Tibial nerve (tissue), 4 donors: ENCODE results near the gene C16orf74. TPM values are rescaled to one million over a fixed set of nuclear protein-coding genes. Genes with fewer than 3 reads are reported as not detected.

Source experiments
- DNase-seq, 2 donors: peaks; one replicate each; pipeline ENCODE4 v3.0.0-alpha.2; 2019; ENCODE audit warnings: low spot score in 2 of 2
- H3K27ac ChIP-seq, 4 donors: fragments of 200-600 bp; sonication (generic) in 3 of 4; one replicate each; pipeline ENCODE4 v1.5.1; 2017 to 2019; ENCODE audit warnings: mild to moderate bottlenecking in 1 of 4
- H3K27me3 ChIP-seq, 2 donors: fragments of 200-600 bp; sonication (generic) in 1 of 2; one replicate each; pipeline versions ENCODE4 v1.5.1 to v1.6.0; 2017 to 2019
- H3K36me3 ChIP-seq, 3 donors: fragments of 200-600 bp; sonication (generic); one replicate each; pipeline ENCODE4 v1.5.1; 2018 to 2019
- H3K4me1 ChIP-seq, 4 donors: fragments of 200-600 bp; sonication (generic) in 3 of 4; one replicate each; pipeline ENCODE4 v1.5.1; 2017 to 2019
- H3K4me3 ChIP-seq, 4 donors: fragments of 200-600 bp; sonication (generic) in 3 of 4; one replicate each; pipeline ENCODE4 v1.5.1; 2017 to 2019; ENCODE audit warnings: mild to moderate bottlenecking in 1 of 4, moderate library complexity in 1 of 4
- H3K9me3 ChIP-seq, 4 donors: fragments of 200-600 bp; sonication (generic) in 3 of 4; one replicate each; pipeline ENCODE4 v1.5.1; 2017 to 2019
- CTCF ChIP-seq, 5 experiments: fragments of 200-600 bp in 3 of 5; fragments of 450-650 bp in 2 of 5; sonication (generic) in 3 of 5; IDR thresholded peaks; one replicate each; pipeline ENCODE4 v1.5.1; 2016 to 2019; ENCODE audit warnings: antibody characterized with exemption in 5 of 5, mild to moderate bottlenecking in 3 of 5, moderate library complexity in 2 of 5
- EP300 ChIP-seq, 2 donors: sonication (generic); formaldehyde crosslinking; IDR thresholded peaks; one replicate each; pipeline ENCODE4 v1.6.1; 2017; ENCODE audit warnings: antibody characterized with exemption in 2 of 2, mild to moderate bottlenecking in 1 of 2
- POLR2A ChIP-seq, 2 donors: fragments of 450-650 bp; IDR thresholded peaks; one replicate each; pipeline ENCODE4 v1.6.1; 2017; ENCODE audit warnings: antibody characterized with exemption in 2 of 2, mild to moderate bottlenecking in 2 of 2, moderate library complexity in 2 of 2
- WGBS, 2 donors: methylation state at CpG; one replicate each; pipeline ENCODE4 v1.1.5; 2018; 5-methylcytosine and 5-hydroxymethylcytosine counted together
- total RNA-seq, 4 donors: library from RNA; depleted of rRNA; stranded (reverse); fragments of >200 nt; gene quantifications; one replicate each; pipeline ENCODE4 v1.1.0, GENCODE V29; 2016

The C16orf74 gene
- 1 to 10 TPM in 2 of 4 donors, not detected in 2; 1.5 to 2.5 TPM for total RNA-seq

DNA sequence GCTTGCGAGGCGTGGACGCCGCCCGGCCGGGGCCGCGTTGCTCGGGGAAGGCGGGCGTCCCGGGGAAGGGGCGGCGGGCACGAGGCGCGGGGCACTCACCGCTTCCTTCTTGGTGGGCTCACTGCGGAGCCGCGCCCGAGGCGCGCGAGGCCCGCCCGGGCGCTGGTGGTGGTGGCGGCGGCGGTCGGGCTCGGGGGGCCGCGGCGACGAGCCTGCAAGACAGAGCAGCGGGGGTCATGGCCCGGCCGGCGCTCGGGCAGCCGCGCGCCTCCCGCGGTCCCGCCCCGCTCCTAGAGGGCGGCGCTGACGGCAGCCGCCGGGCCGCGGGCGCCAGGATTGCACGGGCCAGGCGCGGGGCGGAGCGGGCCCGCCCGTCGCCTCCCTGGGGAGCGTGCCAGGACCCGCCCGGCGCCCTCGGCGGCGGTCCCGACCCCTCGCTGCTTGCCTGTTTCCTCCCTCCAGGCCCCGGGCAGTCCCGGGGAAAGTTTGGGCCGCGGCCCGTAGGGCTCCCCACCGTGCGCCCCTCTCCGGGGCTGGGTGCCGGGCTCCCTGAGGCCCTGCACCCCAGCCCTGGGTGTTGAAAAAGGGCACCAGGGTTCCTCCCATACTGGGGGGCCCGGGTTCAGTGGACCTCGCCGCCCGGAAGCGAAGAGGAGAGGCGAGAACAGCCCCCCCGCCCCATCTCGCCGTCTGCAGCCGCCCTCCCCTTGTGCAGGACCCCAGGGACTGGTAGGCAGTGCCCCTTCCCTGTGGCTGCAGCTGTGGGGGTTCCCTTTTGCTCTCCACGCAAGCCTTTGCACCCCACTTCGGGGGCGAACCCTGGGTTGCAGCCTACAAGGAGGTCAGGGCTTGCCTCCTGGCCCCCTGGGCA lies at the start of gene C16orf74:
Gene C16orf74 (minus strand): TSS at position 270 of the 871 bp plus-strand sequence. CDS start 15,879 bp downstream, outside the sequence.
- peaks cover 0 to 27% of the 10 kb centered on the region in 2 donors for H3K27me3 ChIP-seq
- no peak for TF ChIP-seq EP300 (IDR thresholded peaks at IDR 0.05)
- TF ChIP-seq CTCF (IDR thresholded peaks at IDR 0.05): no peak
- TF ChIP-seq POLR2A (IDR thresholded peaks at IDR 0.05): no peak
- H3K9me3 ChIP-seq: no peaks in the 10 kb centered on the region
- DNase-seq: no peak
- H3K36me3 ChIP-seq: no peaks in the 10 kb centered on the region
- peak within 1 kb of the TSS; percentile 38 to 59 (median 46) for H3K4me3 ChIP-seq
- no peak within 1 kb of the TSS for H3K27ac ChIP-seq
- 5 to 16% methylated on average over 14 to 47 of the region's 96 CpGs for WGBS, 2 donors
- peaks cover 0 to 22% (median 13%) of the 10 kb centered on the region in 4 donors for H3K4me1 ChIP-seq

GRCh38 chr16:85800321-85800669 lies 49.4 kb upstream of the C16orf74 start:
- peak overlapping the region; percentile 61 to 100 (median 99) for H3K4me3 ChIP-seq
- 8 to 12% methylated on average over 9 of the region's 9 CpGs for WGBS, 2 donors
- TF ChIP-seq CTCF (IDR thresholded peaks at IDR 0.05): no peak
- TF ChIP-seq POLR2A (IDR thresholded peaks at IDR 0.05): no peak
- no peak for TF ChIP-seq EP300 (IDR thresholded peaks at IDR 0.05)
- no peaks in the 10 kb centered on the region for H3K9me3 ChIP-seq
- peaks cover 0 to 48% (median 23%) of the 10 kb centered on the region in 4 donors for H3K4me1 ChIP-seq
- no peak for DNase-seq
- peak overlapping the region; percentile 59 to 92 (median 90) for H3K27ac ChIP-seq
- peaks cover 0 to 57% (median 6%) of the 10 kb centered on the region in 3 donors for H3K36me3 ChIP-seq
- no peaks in the 10 kb centered on the region for H3K27me3 ChIP-seq

- peak; percentile 84 to 86 for DNase-seq
- H3K4me3 ChIP-seq: peak within 1 kb of the TSS; percentile 61 to 100 (median 99)
- H3K9me3 ChIP-seq: no peaks in the 10 kb centered on the region
- WGBS, 2 donors: 0% methylated on average over 31 to 85 of the region's 87 CpGs
- TF ChIP-seq EP300 (IDR thresholded peaks at IDR 0.05) (peak; percentile 64 to 96), POLR2A (IDR thresholded peaks at IDR 0.05) (peak in 1 of 2 donors; percentile 29), CTCF (IDR thresholded peaks at IDR 0.05) (peak in 1 of 5 experiments; percentile 37)
- H3K4me1 ChIP-seq: peaks cover 0 to 48% (median 23%) of the 10 kb centered on the region in 4 donors
- peak within 1 kb of the TSS; percentile 59 to 92 (median 90) for H3K27ac ChIP-seq
- H3K27me3 ChIP-seq: no peaks in the 10 kb centered on the region
- H3K36me3 ChIP-seq: peaks cover 0 to 57% (median 3%) of the 10 kb centered on the region in 3 donors
These were observed 48.8 kb upstream of the C16orf74 start, which contains the start of the genes COX4I1 and EMC8 for GRCh38 chr16:85799497-85800320. TSS of gene COX4I1 (plus strand) at chr16:85799695. CDS start at chr16:85801206, 1,511 bp downstream. TSS of gene EMC8 (minus strand) at chr16:85799544. CDS start at chr16:85799295, 249 bp downstream.

DNA sequence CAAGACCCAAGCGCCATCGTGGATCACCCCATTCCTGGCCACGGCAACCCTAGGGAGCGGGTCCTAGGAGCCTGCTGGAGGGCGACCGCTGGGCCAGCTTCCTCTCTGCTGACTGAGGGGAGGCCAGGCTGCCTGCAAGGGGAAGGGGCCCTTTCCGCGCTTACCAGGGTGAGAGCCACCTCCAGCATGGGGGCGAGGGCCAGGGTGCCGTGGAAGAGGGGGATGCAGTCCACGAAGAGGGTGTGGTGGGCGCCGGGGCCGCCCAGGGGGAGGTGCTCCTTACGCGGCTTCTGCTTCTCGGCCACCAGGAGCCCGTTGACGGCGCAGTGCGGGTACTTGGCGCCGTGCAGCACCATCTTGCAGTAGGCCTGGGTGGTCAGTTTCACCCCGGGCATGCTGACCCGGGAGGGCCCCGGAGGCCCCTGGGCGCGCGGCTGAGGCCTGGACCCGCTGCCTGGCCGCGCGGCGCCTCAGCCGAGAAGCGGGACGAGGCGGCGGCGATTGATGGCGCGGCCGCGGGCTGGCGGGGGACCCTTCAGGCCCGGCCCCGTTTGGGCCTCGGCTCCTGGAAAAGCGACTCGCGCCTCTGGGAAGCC lies 48.1 kb upstream of the C16orf74 start:
- no peak for TF ChIP-seq CTCF (IDR thresholded peaks at IDR 0.05)
- TF ChIP-seq POLR2A (IDR thresholded peaks at IDR 0.05): no peak
- no peak for TF ChIP-seq EP300 (IDR thresholded peaks at IDR 0.05)
- WGBS, 2 donors: 0% methylated on average over 6 to 9 of the region's 51 CpGs
- Histone ChIP-seq H3K27ac (peak overlapping the region in 3 of 4 donors; percentile 89 to 92 (median 92)), H3K4me1 (peaks cover 0 to 48% (median 23%) of the 10 kb centered on the region in 4 donors), H3K4me3 (peak overlapping the region; percentile 61 to 100 (median 99)), H3K27me3 (no peaks in the 10 kb centered on the region), H3K9me3 (no peaks in the 10 kb centered on the region), H3K36me3 (peaks cover 0 to 57% (median 0%) of the 10 kb centered on the region in 3 donors)
- no peak for DNase-seq
